ENCODE measurements around the gene AMPD2. TPM values are rescaled to one million over a fixed set of nuclear protein-coding genes. Genes with fewer than 3 reads are reported as not detected.
"Not testable (repeated sequence)": the region's sequence is repeated elsewhere in the genome, so short reads cannot be mapped to it uniquely, and the experiment has no call there.

Gene AMPD2
- total and polyA plus RNA-seq, 7 donors, result 6.5 to 47.5 (median 21.4) TPM

DNA sequence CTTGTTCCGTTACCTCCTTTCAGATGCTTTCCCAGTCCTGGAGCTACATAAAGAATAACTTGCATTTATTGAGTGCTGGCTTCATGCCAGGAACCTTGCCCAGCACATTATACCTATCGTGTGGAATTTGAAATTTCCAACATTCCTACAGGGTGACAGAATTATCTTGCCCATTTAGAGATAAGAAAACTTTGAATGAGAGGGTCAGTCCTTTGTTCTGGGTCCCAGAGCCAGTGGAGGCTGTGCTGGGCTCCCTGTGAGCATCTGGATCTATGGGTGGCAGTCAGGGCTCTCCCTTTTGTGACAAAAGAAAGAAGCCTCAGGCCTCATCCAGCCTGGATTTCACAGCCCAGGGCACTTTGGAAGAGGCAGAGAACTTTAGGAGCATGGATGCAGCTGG, 39.5 kb downstream of the AMPD2 start:
- intact Hi-C loops (cut with DNase I), result no loop called here
- H3K27ac ChIP-seq, result no peak overlapping the region

GRCh38 chr1:109659997-109660690, 40.5 kb downstream of the AMPD2 start:
- H3K9me3 ChIP-seq, result no peaks in the 10 kb centered on the region
- intact Hi-C loops (cut with DNase I), result no loop called here
- no peak for DNase-seq
- no peaks in the 10 kb centered on the region for H3K27me3 ChIP-seq
- H3K4me1 ChIP-seq, result peaks cover 0 to 23% (median 10%) of the 10 kb centered on the region in 4 donors
- no peak overlapping the region for H3K4me3 ChIP-seq
- no peak overlapping the region for H3K27ac ChIP-seq
- WGBS, 2 donors, result 82 to 85% methylated on average over 5 of the region's 5 CpGs
- no peak for TF ChIP-seq POLR2AphosphoS5 (IDR thresholded peaks at IDR 0.05)
- no peak for TF ChIP-seq POLR2A (IDR thresholded peaks at IDR 0.05)
- no peak for TF ChIP-seq CTCF (IDR thresholded peaks at IDR 0.05)
- TF ChIP-seq EP300 (IDR thresholded peaks at IDR 0.05), result no peak
- H3K36me3 ChIP-seq, result peaks cover 0 to 44% (median 6%) of the 10 kb centered on the region in 4 donors

More for the DNA sequence above, 39.5 kb downstream of the AMPD2 start:
- TF ChIP-seq CTCF (IDR thresholded peaks at IDR 0.05) (no peak), POLR2AphosphoS5 (IDR thresholded peaks at IDR 0.05) (no peak), POLR2A (IDR thresholded peaks at IDR 0.05) (no peak), EP300 (IDR thresholded peaks at IDR 0.05) (no peak)
- Histone ChIP-seq H3K36me3 (peaks cover 0 to 44% (median 6%) of the 10 kb centered on the region in 4 donors), H3K27me3 (no peaks in the 10 kb centered on the region), H3K4me3 (no peak overlapping the region), H3K9me3 (no peaks in the 10 kb centered on the region), H3K4me1 (peaks cover 0 to 32% (median 19%) of the 10 kb centered on the region in 4 donors)
- 36 to 64% methylated on average over 2 of the region's 2 CpGs for WGBS, 2 donors
- DNase-seq, result no peak

DNA sequence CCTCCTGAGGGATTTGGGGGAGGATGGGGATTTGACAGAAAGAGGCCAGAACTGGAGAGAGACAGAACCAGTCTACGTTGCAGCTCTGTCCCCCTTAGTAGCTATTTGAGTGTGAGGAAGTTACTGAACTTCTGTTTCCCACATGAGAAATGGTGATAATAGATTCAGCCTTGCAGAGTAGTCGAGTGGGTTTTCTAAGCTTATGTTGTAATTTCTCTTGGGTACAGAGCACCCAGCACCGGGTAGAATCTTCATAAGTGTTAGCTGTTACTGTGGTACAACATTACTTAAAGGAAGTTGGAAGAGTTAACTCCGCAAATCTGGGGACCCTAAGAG, 41.0 kb downstream of the AMPD2 start:
- H3K27ac ChIP-seq; H3K4me3 ChIP-seq; H3K27me3 ChIP-seq; intact Hi-C loops (cut with DNase I); DNase-seq; H3K9me3 ChIP-seq: not testable (repeated sequence)
- WGBS, 2 donors, result 86% methylated on average over 3 of the region's 4 CpGs
- H3K4me1 ChIP-seq, result peaks cover 0 to 18% (median 7%) of the 10 kb centered on the region in 4 donors
- H3K36me3 ChIP-seq, result peaks cover 0 to 49% (median 6%) of the 10 kb centered on the region in 4 donors

GRCh38 chr1:109661391-109661790, 41.8 kb downstream of the AMPD2 start:
- Histone ChIP-seq H3K4me1 (peaks cover 0 to 16% (median 7%) of the 10 kb centered on the region in 4 donors), H3K4me3 (no peak overlapping the region), H3K27ac (no peak overlapping the region), H3K36me3 (peaks cover 0 to 51% (median 6%) of the 10 kb centered on the region in 4 donors), H3K9me3 (no peaks in the 10 kb centered on the region), H3K27me3 (no peaks in the 10 kb centered on the region)
- no peak for DNase-seq
- WGBS, 2 donors, result 70 to 79% methylated on average over 2 of the region's 2 CpGs
- no peak for TF ChIP-seq POLR2A (IDR thresholded peaks at IDR 0.05)
- no peak for TF ChIP-seq CTCF (IDR thresholded peaks at IDR 0.05)
- no peak for TF ChIP-seq EP300 (IDR thresholded peaks at IDR 0.05)
- TF ChIP-seq POLR2AphosphoS5 (IDR thresholded peaks at IDR 0.05), result no peak
- intact Hi-C loops (cut with DNase I), result no loop called here

GRCh38 chr1:109664671-109665070, 45.0 kb downstream of the AMPD2 start:
- no peak for DNase-seq
- no peaks in the 10 kb centered on the region for H3K27me3 ChIP-seq
- intact Hi-C loops (cut with DNase I), result loop anchor here (5.0 kb wide), 2 partner anchors 63 to 78 kb away; partner anchors contain the start of gene GSTM3
- 67 to 89% methylated on average over 1 of the region's 1 CpG for WGBS, 2 donors
- H3K4me3 ChIP-seq, result no peak overlapping the region
- H3K4me1 ChIP-seq, result peaks cover 0 to 19% (median 9%) of the 10 kb centered on the region in 4 donors
- no peak for TF ChIP-seq POLR2AphosphoS5 (IDR thresholded peaks at IDR 0.05)
- TF ChIP-seq EP300 (IDR thresholded peaks at IDR 0.05), result no peak
- TF ChIP-seq CTCF (IDR thresholded peaks at IDR 0.05), result no peak
- TF ChIP-seq POLR2A (IDR thresholded peaks at IDR 0.05), result no peak
- no peaks in the 10 kb centered on the region for H3K9me3 ChIP-seq
- H3K27ac ChIP-seq, result no peak overlapping the region
- peaks cover 0 to 30% (median 3%) of the 10 kb centered on the region in 4 donors for H3K36me3 ChIP-seq

All from sigmoid colon (tissue), 7 donors.